ENCODE results near the gene ZBTB38. TPM values are rescaled to one million over a fixed set of nuclear protein-coding genes. Genes with fewer than 3 reads are reported as not detected.

ZBTB38 gene
- total and polyA plus RNA-seq, 2 experiments from 2014 or later, result 8.7 to 11.5 TPM

DNA sequence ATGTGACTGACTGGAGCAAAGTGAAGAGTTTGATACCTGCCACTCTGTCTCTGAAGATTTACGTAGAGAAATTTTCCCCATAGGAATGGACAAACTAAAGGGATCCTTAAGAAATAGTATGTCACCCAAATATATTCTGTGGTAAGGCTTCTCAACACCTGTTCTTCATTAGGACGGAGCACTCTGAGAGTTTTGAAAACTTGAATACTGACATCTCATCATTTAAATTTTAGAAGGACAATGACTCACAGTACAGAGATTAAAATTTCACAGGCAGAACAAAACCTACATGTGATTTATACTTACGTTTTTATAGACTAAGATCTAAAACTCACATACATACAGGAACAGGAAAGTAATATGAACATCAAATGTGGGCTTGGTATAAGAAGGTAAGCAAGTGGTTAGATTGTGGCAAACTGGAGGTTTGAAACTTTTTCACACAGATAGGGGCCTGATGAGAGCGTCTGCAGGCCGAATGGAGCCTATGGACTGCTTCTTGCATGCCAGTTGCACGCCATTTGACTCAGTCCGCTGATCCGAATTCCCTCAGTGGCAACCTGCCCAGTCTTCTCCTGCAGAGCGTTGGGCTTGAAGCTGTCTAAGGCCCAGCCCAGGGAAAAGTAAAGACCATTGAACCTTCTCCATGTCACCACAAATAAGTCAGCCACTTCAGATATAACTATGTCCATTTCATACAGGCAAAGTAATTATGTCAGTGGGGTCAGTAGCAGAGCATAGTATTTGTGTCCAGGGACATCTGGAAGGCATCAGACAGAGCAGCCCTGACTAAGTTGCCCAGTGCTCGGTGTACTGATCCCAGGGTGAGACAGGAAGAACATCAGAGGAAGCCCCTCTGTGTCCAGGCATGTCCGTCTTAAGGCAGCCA is 45.7 kb downstream of the ZBTB38 start:
- no peak for DNase-seq (ENCODE audit: low spot score)
- H3K9me3 Mint-ChIP-seq, result no peaks in the 10 kb centered on the region
- no peaks in the 10 kb centered on the region for H4K20me1 ChIP-seq (replicated peaks; ENCODE audit: insufficient read depth)
- H3K36me3 Mint-ChIP-seq (ENCODE audit: low read depth), result no peaks in the 10 kb centered on the region
- H3K27me3 ChIP-seq (ENCODE audit: insufficient read depth), result peaks cover 16% of the 10 kb centered on the region; the same call in 1 of the 2 replicates
- H3K4me2 ChIP-seq, result no peak overlapping the region
- H3K4me3 Mint-ChIP-seq, result no peak overlapping the region
- H3K27me3 Mint-ChIP-seq (ENCODE audit: insufficient read depth, low read depth, poor library complexity), result peaks cover 6% of the 10 kb centered on the region
- H3K4me1 ChIP-seq (ENCODE audit: insufficient read depth), result peaks cover 16% of the 10 kb centered on the region; the same call in 1 of the 2 replicates
- peaks cover 19% of the 10 kb centered on the region; the same call in 2 of the 3 replicates for H3K4me1 Mint-ChIP-seq
- H3K4me3 ChIP-seq, result no peak overlapping the region
- no peaks in the 10 kb centered on the region for H3F3A ChIP-seq (replicated peaks; ENCODE audit: low read depth)
- no peaks in the 10 kb centered on the region for H3K79me2 ChIP-seq (replicated peaks; ENCODE audit: insufficient read depth)
- H3K9me2 ChIP-seq (ENCODE audit: insufficient read depth), result peaks cover 7% of the 10 kb centered on the region; the same call in 1 of the 2 replicates
- H3K27ac ChIP-seq (ENCODE audit: low read depth), result no peak overlapping the region
- TF ChIP-seq, protein P1, sequence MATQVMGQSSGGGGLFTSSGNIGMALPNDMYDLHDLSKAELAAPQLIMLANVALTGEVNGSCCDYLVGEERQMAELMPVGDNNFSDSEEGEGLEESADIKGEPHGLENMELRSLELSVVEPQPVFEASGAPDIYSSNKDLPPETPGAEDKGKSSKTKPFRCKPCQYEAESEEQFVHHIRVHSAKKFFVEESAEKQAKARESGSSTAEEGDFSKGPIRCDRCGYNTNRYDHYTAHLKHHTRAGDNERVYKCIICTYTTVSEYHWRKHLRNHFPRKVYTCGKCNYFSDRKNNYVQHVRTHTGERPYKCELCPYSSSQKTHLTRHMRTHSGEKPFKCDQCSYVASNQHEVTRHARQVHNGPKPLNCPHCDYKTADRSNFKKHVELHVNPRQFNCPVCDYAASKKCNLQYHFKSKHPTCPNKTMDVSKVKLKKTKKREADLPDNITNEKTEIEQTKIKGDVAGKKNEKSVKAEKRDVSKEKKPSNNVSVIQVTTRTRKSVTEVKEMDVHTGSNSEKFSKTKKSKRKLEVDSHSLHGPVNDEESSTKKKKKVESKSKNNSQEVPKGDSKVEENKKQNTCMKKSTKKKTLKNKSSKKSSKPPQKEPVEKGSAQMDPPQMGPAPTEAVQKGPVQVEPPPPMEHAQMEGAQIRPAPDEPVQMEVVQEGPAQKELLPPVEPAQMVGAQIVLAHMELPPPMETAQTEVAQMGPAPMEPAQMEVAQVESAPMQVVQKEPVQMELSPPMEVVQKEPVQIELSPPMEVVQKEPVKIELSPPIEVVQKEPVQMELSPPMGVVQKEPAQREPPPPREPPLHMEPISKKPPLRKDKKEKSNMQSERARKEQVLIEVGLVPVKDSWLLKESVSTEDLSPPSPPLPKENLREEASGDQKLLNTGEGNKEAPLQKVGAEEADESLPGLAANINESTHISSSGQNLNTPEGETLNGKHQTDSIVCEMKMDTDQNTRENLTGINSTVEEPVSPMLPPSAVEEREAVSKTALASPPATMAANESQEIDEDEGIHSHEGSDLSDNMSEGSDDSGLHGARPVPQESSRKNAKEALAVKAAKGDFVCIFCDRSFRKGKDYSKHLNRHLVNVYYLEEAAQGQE (IDR thresholded peaks at IDR 0.05; ENCODE audit: unreplicated experiment), result no peak
- TF ChIP-seq STAT1 (IDR thresholded peaks at IDR 0.05; ENCODE audit: unreplicated experiment) (no peak), POLR2AphosphoS5 (IDR thresholded peaks at IDR 0.05; ENCODE audit: low read depth) (no peak), CTCF (conservative IDR thresholded peaks at IDR 0.05; ENCODE audit: low read depth in 2 of 2) (no peak), ZNF331 (CRISPR knock-in tag; IDR thresholded peaks at IDR 0.05; ENCODE audit: low read depth) (no peak)
- TF ChIP-seq, protein P2, sequence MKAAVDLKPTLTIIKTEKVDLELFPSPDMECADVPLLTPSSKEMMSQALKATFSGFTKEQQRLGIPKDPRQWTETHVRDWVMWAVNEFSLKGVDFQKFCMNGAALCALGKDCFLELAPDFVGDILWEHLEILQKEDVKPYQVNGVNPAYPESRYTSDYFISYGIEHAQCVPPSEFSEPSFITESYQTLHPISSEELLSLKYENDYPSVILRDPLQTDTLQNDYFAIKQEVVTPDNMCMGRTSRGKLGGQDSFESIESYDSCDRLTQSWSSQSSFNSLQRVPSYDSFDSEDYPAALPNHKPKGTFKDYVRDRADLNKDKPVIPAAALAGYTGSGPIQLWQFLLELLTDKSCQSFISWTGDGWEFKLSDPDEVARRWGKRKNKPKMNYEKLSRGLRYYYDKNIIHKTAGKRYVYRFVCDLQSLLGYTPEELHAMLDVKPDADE (IDR thresholded peaks at IDR 0.05), result no peak
- TF ChIP-seq, protein P3, sequence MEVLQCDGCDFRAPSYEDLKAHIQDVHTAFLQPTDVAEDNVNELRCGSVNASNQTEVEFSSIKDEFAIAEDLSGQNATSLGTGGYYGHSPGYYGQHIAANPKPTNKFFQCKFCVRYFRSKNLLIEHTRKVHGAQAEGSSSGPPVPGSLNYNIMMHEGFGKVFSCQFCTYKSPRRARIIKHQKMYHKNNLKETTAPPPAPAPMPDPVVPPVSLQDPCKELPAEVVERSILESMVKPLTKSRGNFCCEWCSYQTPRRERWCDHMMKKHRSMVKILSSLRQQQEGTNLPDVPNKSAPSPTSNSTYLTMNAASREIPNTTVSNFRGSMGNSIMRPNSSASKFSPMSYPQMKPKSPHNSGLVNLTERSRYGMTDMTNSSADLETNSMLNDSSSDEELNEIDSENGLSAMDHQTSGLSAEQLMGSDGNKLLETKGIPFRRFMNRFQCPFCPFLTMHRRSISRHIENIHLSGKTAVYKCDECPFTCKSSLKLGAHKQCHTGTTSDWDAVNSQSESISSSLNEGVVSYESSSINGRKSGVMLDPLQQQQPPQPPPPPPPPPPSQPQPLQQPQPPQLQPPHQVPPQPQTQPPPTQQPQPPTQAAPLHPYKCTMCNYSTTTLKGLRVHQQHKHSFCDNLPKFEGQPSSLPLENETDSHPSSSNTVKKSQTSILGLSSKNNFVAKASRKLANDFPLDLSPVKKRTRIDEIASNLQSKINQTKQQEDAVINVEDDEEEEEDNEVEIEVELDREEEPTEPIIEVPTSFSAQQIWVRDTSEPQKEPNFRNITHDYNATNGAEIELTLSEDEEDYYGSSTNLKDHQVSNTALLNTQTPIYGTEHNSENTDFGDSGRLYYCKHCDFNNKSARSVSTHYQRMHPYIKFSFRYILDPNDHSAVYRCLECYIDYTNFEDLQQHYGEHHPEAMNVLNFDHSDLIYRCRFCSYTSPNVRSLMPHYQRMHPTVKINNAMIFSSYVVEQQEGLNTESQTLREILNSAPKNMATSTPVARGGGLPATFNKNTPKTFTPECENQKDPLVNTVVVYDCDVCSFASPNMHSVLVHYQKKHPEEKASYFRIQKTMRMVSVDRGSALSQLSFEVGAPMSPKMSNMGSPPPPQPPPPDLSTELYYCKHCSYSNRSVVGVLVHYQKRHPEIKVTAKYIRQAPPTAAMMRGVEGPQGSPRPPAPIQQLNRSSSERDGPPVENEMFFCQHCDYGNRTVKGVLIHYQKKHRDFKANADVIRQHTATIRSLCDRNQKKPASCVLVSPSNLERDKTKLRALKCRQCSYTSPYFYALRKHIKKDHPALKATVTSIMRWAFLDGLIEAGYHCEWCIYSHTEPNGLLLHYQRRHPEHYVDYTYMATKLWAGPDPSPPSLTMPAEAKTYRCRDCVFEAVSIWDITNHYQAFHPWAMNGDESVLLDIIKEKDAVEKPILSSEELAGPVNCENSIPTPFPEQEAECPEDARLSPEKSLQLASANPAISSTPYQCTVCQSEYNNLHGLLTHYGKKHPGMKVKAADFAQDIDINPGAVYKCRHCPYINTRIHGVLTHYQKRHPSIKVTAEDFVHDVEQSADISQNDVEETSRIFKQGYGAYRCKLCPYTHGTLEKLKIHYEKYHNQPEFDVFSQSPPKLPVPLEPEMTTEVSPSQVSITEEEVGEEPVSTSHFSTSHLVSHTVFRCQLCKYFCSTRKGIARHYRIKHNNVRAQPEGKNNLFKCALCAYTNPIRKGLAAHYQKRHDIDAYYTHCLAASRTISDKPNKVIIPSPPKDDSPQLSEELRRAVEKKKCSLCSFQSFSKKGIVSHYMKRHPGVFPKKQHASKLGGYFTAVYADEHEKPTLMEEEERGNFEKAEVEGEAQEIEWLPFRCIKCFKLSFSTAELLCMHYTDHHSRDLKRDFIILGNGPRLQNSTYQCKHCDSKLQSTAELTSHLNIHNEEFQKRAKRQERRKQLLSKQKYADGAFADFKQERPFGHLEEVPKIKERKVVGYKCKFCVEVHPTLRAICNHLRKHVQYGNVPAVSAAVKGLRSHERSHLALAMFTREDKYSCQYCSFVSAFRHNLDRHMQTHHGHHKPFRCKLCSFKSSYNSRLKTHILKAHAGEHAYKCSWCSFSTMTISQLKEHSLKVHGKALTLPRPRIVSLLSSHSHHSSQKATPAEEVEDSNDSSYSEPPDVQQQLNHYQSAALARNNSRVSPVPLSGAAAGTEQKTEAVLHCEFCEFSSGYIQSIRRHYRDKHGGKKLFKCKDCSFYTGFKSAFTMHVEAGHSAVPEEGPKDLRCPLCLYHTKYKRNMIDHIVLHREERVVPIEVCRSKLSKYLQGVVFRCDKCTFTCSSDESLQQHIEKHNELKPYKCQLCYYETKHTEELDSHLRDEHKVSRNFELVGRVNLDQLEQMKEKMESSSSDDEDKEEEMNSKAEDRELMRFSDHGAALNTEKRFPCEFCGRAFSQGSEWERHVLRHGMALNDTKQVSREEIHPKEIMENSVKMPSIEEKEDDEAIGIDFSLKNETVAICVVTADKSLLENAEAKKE (CRISPR knock-in tag; IDR thresholded peaks at IDR 0.05), result no peak
- no peak overlapping the region for H2AFZ ChIP-seq
- no peak for ATAC-seq
- H3K27ac Mint-ChIP-seq, result no peak overlapping the region
- no peaks in the 10 kb centered on the region for H3K36me3 ChIP-seq (ENCODE audit: insufficient read depth)

All from GM23338 (cell line).